T-helper 17 cell (primary cell): ENCODE data around the gene PAFAH2. TPM values are rescaled to one million over a fixed set of nuclear protein-coding genes. Genes with fewer than 3 reads are reported as not detected.

Experiments used
- ATAC-seq: fragments of 150-1000 bp; cut with Tn5 transposase; 2 replicates; pipeline ENCODE4 v1.10.0; 2021; ENCODE audit warnings: mild to moderate bottlenecking, moderate library complexity
- DNase-seq, 3 donors: peaks; one replicate each; pipeline versions ENCODE4 v3.0.0 to v3.0.0-alpha.2; 2020 to 2021
- H3K9me3 ChIP-seq: one replicate; pipeline ENCODE4 v1.7.0; 2013; ENCODE audit warnings: low read length, mild to moderate bottlenecking; ENCODE audit not compliant: control insufficient read depth, poor library complexity, severe bottlenecking
- H3K27ac Mint-ChIP-seq: one replicate; pipeline ENCODE4 v1.8.0; 2022; ENCODE audit warnings: mild to moderate bottlenecking, moderate library complexity, mixed read lengths
- H3K27me3 Mint-ChIP-seq: one replicate; pipeline ENCODE4 v1.8.0; 2022; ENCODE audit warnings: mixed read lengths
- H3K36me3 Mint-ChIP-seq: one replicate; pipeline ENCODE4 v1.8.0; 2022; ENCODE audit warnings: low read depth, mixed read lengths
- H3K4me1 Mint-ChIP-seq: one replicate; pipeline ENCODE4 v1.8.0; 2022; ENCODE audit warnings: mild to moderate bottlenecking, mixed read lengths
- H3K4me3 Mint-ChIP-seq: one replicate; pipeline ENCODE4 v1.8.0; 2022; ENCODE audit warnings: mild to moderate bottlenecking, moderate library complexity, mixed read lengths
- total RNA-seq, 4 donors: library from RNA in 2 of 4; stranded (reverse) in 2 of 4; gene quantifications; one replicate each; pipeline ENCODE4 v1.2.3 and lab custom pipeline; 2022 to 2026

Gene PAFAH2
- total RNA-seq, 2 donors from 2014 or later, result 4.9 to 6.9 TPM

DNA sequence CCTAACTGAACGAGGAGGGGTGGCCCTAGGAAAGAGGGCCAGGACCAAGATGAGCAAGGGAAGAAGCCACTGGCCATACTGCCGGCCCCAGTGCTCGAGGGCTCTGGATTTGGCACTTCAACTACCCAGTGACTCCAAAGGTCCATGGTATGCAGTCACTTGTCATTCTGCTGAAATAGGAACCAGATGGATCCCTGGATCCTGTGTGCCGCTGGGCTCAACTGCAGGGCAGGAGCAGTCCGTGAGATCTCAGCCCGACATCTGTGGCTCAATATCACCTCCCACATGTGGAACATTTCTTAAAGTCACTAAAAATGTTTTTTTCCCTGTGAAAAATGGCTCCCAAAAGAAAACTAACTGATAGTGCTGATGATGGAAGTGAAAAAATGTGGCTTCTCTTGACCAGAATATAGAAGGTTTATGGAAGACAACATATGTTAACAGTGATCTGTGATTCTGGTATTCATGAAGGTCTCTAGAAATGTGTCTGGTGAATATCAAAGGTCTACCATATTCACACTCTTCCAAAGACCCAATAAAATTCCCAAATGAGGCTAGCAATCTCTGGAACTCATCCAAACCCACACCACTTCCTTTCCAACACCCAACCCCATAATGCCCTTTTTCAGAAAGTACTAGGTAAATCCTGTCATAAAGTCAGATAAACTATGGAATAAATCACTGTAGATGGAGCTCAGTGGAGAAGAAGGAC is 24.1 kb downstream of the PAFAH2 start:
- DNase-seq (no peak), ATAC-seq (no peak)
- H3K9me3 ChIP-seq, result no peaks in the 10 kb centered on the region
- Mint-ChIP-seq H3K4me1 (peaks cover 34% of the 10 kb centered on the region), H3K4me3 (no peak overlapping the region), H3K27ac (no peak overlapping the region), H3K36me3 (peaks cover 12% of the 10 kb centered on the region), H3K27me3 (no peaks in the 10 kb centered on the region)

DNA sequence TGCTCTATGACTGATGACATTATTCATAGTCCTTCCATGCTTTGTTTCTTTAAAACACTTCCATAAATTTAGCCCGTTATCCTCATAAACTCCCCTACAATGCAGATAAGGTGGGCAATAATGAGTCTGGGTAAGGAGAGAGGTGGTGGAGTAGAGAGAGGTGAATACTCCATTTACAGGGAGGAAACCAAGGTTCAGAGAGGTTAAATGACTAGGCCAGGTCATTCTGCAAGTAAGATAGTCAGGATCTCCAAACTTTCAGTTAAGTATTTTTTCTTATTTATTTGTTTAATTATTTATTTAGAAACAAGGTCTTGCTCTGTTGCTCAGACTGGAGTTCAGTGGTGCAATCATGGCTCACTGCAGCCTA is 26.1 kb downstream of the PAFAH2 start:
- no peaks in the 10 kb centered on the region for H3K9me3 ChIP-seq
- peak overlapping the region; percentile 71 for H3K4me3 Mint-ChIP-seq
- H3K27me3 Mint-ChIP-seq, result no peaks in the 10 kb centered on the region
- no peak for DNase-seq
- peaks cover 18% of the 10 kb centered on the region for H3K36me3 Mint-ChIP-seq
- H3K4me1 Mint-ChIP-seq, result peaks cover 39% of the 10 kb centered on the region
- ATAC-seq, result no peak
- H3K27ac Mint-ChIP-seq, result peak overlapping the region; percentile 81

DNA sequence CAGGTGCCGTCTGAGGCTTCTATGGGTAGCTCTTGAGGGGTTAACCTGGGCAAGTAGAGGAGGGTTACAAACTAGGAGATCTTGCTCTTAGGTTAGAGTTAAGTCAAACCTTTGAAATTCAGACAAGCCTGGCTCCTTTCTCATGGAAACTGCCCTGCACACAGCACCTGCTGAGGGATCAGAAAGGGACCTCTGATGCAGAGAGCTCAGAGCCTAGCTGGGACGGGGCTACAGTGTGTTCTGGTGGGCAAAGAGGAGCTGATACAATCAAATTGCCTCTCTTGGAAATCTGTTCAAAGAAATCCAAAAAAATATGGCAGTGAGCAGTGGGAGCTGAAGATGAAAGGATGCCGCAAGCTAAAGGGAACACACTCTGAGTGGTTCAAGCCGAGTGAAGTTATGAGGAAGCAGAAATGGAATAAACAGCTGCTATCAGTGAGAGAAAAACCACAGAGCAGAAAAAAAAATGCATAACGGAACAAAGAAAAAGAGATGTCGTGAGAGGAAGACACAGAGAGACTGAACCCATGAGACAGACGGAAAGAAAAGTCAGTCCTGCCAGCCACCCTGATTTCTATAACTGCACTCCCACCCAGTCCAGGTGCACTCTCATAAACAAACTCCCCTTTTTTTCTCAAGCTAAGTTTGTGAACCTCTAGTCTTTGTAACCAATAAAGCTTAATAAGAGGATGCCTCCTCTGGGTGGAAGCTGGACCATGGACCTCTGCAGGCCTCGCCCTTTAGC is 26.6 kb downstream of the PAFAH2 start:
- H3K36me3 Mint-ChIP-seq, result peaks cover 18% of the 10 kb centered on the region
- H3K4me3 Mint-ChIP-seq, result peak overlapping the region; percentile 71
- no peak for DNase-seq
- ATAC-seq, result peak; percentile 74
- H3K4me1 Mint-ChIP-seq, result peaks cover 41% of the 10 kb centered on the region
- no peaks in the 10 kb centered on the region for H3K27me3 Mint-ChIP-seq
- H3K9me3 ChIP-seq, result no peaks in the 10 kb centered on the region
- peak overlapping the region; percentile 81 for H3K27ac Mint-ChIP-seq

DNA sequence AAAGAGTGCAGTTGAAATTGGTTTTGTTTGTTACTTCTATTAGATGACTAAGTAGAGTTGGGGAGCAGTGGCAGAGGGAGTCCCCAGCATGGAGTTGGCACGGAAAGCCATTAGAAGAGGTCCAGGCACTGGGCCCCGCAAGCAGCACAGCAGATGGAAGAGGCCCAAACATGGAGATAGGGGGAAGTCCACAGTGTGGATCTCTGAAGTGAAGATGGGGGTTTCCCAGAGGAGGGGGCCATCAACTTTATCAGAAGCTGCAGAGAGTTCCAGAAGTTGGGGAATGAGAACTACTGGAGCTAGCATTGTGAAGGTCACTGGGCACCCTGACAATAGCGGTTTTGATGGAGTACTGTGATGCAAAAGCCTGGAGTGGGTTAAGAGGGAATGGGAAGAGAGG is 30.6 kb downstream of the PAFAH2 start:
- Mint-ChIP-seq H3K4me3 (no peak overlapping the region), H3K27me3 (no peaks in the 10 kb centered on the region), H3K4me1 (peaks cover 37% of the 10 kb centered on the region), H3K27ac (peak overlapping the region; percentile 42), H3K36me3 (peaks cover 25% of the 10 kb centered on the region)
- ATAC-seq, result no peak
- no peaks in the 10 kb centered on the region for H3K9me3 ChIP-seq
- no peak for DNase-seq

DNA sequence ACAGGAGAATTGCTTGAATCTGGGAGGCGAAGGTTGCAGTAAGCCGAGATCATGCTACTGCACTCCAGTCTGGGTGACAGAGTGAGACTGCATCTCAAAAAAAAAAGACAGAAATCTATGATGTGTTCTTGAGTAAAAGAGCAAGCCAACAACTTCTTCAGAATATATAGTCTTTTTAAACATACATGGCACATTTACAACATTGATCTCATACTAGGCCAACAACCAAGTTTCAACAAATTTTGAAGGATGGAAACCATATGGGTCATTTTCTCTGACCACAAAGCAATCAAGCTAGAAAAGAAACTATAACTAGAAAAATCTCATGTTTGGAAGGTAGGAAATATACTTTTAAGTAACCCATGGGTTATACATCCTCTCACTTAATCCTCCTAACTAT is 38.3 kb downstream of the PAFAH2 start:
- DNase-seq, result no peak
- H3K27me3 Mint-ChIP-seq, result no peaks in the 10 kb centered on the region
- peaks cover 17% of the 10 kb centered on the region for H3K36me3 Mint-ChIP-seq
- peak overlapping the region; percentile 24 for H3K27ac Mint-ChIP-seq
- no peak for ATAC-seq
- no peak overlapping the region for H3K4me3 Mint-ChIP-seq
- H3K9me3 ChIP-seq, result no peaks in the 10 kb centered on the region
- H3K4me1 Mint-ChIP-seq, result peaks cover 4% of the 10 kb centered on the region

DNA sequence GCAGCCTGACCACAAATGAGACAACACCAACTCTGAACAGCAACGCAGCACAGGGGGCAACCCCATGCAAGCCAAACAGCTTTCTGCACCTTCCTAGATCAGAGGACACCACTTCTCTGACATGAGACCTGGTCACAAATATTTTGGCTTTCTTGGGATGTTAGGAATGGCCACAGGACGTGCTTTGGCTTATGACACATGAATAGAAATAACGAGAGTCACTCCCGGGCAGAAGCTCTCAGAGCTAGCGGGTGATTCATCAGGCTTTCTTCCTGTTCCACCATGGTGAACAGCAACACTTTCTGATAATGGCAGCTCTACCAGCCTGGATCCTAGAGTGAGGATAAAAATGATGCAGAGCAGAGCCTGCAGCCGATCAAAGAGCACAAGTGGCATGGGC is 39.4 kb downstream of the PAFAH2 start:
- DNase-seq (no peak), ATAC-seq (no peak)
- Mint-ChIP-seq H3K36me3 (peaks cover 12% of the 10 kb centered on the region), H3K27me3 (no peaks in the 10 kb centered on the region), H3K4me1 (peaks cover 4% of the 10 kb centered on the region), H3K27ac (no peak overlapping the region), H3K4me3 (no peak overlapping the region)
- H3K9me3 ChIP-seq, result no peaks in the 10 kb centered on the region

DNA sequence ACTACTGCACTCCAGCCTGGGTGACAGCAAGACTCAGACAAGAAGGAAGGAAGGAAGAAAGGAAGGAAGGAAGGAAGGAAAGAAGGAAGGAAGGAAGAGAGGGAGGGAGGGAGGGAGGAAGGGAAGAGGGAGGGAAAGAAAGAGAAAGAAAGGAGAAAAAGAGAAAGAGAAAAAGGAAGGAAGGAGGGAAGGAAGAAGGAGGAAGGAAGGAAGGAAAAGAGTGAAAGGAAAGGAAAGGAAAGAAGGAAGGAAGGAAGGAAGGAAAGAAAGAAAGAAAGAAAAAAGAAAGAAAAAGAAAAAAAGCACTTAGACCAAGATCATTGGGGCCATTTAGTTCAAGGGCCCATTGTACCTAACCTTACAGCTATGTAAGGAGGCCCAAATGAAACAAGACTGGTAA is 42.3 kb downstream of the PAFAH2 start:
- no peak overlapping the region for H3K27ac Mint-ChIP-seq

DNA sequence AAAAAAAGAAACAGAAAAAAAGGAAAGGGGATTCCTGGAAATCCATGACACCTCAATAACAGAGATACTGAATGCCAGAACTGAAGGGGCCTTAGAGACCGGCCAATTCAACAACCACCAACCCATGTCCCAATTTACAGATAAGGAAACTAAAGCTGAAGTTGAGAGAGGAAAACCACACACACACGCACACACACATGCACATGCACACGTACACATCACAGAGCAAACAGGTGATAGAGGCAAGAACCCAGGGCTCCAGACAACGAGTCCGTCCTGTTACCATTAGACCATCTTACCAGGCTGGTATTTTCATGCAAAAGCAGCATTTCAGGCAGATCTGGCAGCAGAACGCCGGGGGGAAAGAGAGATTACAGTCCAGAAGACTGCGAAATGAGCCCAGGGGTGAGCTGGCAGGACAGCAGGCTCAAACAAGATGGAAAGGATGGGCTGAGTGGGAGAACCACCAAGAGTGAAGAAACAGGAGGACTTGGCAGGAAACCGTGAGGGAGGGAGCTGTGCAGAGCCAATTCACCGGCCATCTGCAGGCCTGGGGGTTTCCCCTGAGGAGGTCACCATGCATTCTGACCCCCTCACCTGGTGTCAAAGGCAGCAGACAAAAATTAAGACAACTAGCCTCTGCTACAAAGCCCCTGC is 43.5 kb downstream of the PAFAH2 start:
- H3K9me3 ChIP-seq, result no peaks in the 10 kb centered on the region
- Mint-ChIP-seq H3K4me3 (no peak overlapping the region), H3K27ac (no peak overlapping the region), H3K36me3 (no peaks in the 10 kb centered on the region), H3K27me3 (no peaks in the 10 kb centered on the region), H3K4me1 (peaks cover 4% of the 10 kb centered on the region)
- DNase-seq (no peak), ATAC-seq (no peak)

More for the DNA sequence above, 42.3 kb downstream of the PAFAH2 start:
- Mint-ChIP-seq H3K36me3 (no peaks in the 10 kb centered on the region), H3K4me3 (no peak overlapping the region), H3K27me3 (no peaks in the 10 kb centered on the region), H3K4me1 (peaks cover 4% of the 10 kb centered on the region)
- ATAC-seq (no peak), DNase-seq (no peak)
- H3K9me3 ChIP-seq, result no peaks in the 10 kb centered on the region

DNA sequence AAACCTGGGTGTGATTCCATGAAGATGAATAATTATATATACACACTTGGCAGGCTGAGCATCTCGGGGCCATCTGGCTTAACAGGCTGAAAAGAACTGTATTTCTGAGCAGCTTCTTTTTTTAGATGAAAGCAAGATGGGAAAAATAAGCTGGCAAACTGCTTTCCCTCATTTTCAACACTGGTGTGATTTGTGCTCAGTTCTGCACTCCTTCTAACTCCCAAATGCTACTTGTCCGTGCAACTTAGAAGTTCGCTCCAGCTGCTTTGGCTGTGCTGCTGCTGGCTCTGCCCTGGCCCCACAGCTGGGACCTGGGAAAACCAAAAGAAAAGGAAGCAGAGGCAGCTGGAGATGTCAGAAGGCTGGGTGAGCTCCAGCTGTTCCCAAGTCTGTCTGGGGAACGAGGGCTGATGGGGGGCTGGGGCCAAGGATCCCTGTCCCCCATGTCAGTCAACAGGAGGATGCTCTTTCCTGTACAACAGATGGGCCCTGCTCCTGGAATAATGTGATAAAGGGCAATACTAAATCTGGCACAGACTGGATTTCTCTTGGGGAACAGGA is 44.9 kb downstream of the PAFAH2 start:
- no peak for ATAC-seq
- no peak overlapping the region for H3K27ac Mint-ChIP-seq
- H3K4me3 Mint-ChIP-seq, result no peak overlapping the region
- H3K9me3 ChIP-seq, result no peaks in the 10 kb centered on the region
- H3K27me3 Mint-ChIP-seq, result no peaks in the 10 kb centered on the region
- peaks cover 4% of the 10 kb centered on the region for H3K4me1 Mint-ChIP-seq
- H3K36me3 Mint-ChIP-seq, result peaks cover 2% of the 10 kb centered on the region
- no peak for DNase-seq

DNA sequence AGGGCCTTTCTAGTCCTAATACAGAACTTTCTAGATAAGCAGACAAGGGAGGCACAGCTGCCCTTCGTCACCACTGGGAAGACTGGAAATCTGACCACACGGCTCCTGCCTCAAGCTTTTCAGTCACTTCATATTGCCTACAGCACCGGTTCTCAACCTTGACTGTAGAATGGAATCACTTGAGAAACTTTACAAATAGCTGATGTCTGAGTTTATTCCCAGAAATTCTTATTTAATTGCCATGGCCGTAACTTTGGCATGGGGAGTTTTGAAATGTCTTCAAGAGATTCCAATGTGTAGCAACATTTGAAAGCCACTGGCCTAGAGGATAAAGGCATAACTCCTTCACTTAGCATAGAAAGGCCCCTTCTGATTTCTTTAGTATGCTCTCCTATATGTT is 49.2 kb downstream of the PAFAH2 start:
- peaks cover 4% of the 10 kb centered on the region for H3K36me3 Mint-ChIP-seq
- peaks cover 2% of the 10 kb centered on the region for H3K4me1 Mint-ChIP-seq
- H3K27ac Mint-ChIP-seq, result no peak overlapping the region
- no peak for ATAC-seq
- DNase-seq, result no peak
- H3K27me3 Mint-ChIP-seq, result no peaks in the 10 kb centered on the region
- H3K9me3 ChIP-seq, result no peaks in the 10 kb centered on the region
- H3K4me3 Mint-ChIP-seq, result no peak overlapping the region

DNA sequence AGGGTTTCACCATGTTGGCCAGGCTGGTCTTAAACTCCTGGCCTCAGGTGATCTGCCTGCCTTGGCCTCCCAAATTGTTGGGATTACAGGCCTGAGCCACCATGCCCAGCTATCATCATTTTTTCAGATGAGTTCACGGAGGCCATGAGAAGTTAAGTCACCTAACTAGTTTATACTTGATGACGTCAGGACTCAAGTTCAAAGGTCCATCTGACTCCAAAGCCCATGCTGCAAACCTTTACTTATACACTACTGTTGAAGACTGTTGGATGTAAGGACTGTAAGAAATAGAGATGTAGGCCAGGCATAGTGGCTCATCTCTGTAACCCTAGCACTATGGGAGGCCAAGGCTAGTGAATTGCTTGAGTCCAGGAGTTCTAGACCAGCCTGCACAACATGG is 50.8 kb downstream of the PAFAH2 start:
- peaks cover 6% of the 10 kb centered on the region for H3K36me3 Mint-ChIP-seq
- peaks cover 2% of the 10 kb centered on the region for H3K4me1 Mint-ChIP-seq
- H3K4me3 Mint-ChIP-seq, result no peak overlapping the region
- H3K27ac Mint-ChIP-seq, result no peak overlapping the region
- DNase-seq (no peak), ATAC-seq (no peak)
- H3K9me3 ChIP-seq, result no peaks in the 10 kb centered on the region
- no peaks in the 10 kb centered on the region for H3K27me3 Mint-ChIP-seq

DNA sequence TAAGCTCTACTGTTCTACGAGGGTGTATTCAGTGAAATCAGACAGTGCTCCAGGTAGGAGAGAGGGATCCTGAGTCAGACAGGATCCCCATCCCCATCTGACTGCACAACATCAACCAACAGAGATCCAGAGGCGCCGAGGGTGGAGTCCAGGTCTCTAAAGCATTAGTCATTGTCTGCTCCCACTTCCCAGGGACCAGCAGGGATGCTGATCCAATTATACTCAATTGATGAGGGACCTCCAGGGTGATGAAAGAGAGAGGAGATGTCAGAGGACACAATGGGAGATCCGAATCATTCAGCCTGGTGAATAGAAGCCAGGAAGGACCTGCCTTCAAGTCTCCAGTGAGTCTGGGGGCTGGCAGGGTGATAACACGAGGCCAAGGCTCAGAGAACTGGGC is 52.1 kb downstream of the PAFAH2 start:
- H3K36me3 Mint-ChIP-seq, result peaks cover 6% of the 10 kb centered on the region
- no peak for ATAC-seq
- peak overlapping the region; percentile 19 for H3K4me3 Mint-ChIP-seq
- no peaks in the 10 kb centered on the region for H3K27me3 Mint-ChIP-seq
- peaks cover 2% of the 10 kb centered on the region for H3K4me1 Mint-ChIP-seq
- DNase-seq, result no peak
- H3K27ac Mint-ChIP-seq, result no peak overlapping the region
- H3K9me3 ChIP-seq, result no peaks in the 10 kb centered on the region

DNA sequence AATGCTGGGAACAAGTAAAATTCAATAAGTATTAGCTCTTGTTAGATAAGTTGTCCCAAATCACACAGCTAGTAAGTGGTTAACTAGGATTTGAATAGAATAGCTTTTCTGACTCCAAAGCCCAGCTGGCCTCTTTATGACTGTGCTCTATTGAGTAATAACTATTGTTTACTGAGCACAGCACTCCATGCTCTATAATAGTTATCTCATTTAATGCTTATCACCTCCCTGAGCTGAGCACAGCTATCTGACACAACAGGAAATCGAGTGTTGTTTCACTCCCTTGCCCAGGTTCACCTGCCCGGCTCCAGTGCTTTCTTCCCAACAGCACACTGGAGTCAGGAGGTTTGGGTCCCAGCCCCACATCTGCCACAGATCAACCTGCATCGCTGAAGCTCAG is 52.9 kb downstream of the PAFAH2 start:
- Mint-ChIP-seq H3K36me3 (peaks cover 6% of the 10 kb centered on the region), H3K4me3 (no peak overlapping the region), H3K27ac (no peak overlapping the region), H3K4me1 (peaks cover 2% of the 10 kb centered on the region), H3K27me3 (no peaks in the 10 kb centered on the region)
- no peak for ATAC-seq
- no peaks in the 10 kb centered on the region for H3K9me3 ChIP-seq
- no peak for DNase-seq
